ENCODE data around the gene PPARA.

PPARA gene

GRCh38 chr22:46108564-46109473 lies 41.5 kb upstream of the PPARA start:
- Histone ChIP-seq H3K4ac (ENCODE audit: low read length) (no peak overlapping the region), H3K9me3 (replicated peaks in 1 of 2; ENCODE audit: control insufficient read depth in 2 of 2, insufficient read depth in 1 of 2, low read depth in 1 of 2, low read length in 2 of 2) (no peaks in the 10 kb centered on the region), H3K18ac (ENCODE audit: low read length) (peak overlapping the region; percentile 87), H2BK120ac (ENCODE audit: low read depth, low read length) (no peak overlapping the region), H4K91ac (ENCODE audit: low read depth, low read length, poor library complexity) (no peak overlapping the region), H3K27ac (replicated peaks; ENCODE audit: low read length) (no peak overlapping the region), H2AFZ (ENCODE audit: low read length) (no peak overlapping the region), H3K23ac (ENCODE audit: low read depth, low read length, poor library complexity) (peak overlapping the region; percentile 34), H3K27me3 (ENCODE audit: control insufficient read depth in 3 of 3, insufficient read depth in 3 of 3, low read depth in 1 of 3, low read length in 3 of 3) (peaks cover 0 to 86% (median 0%) of the 10 kb centered on the region in 3 experiments), H3K79me1 (ENCODE audit: low read depth, low read length) (peaks cover 2% of the 10 kb centered on the region), H3K4me3 (ENCODE audit: low read length in 2 of 2) (peak overlapping the region in 1 of 2 donors; percentile 52), H3K4me1 (ENCODE audit: control insufficient read depth in 2 of 2, insufficient read depth in 1 of 2, low read depth in 1 of 2, low read length in 2 of 2) (peaks cover 5 to 12% of the 10 kb centered on the region in 2 donors), H2AK5ac (ENCODE audit: low read depth, low read length) (peak overlapping the region; percentile 89), H3K36me3 (replicated peaks in 1 of 2; ENCODE audit: control insufficient read depth in 2 of 2, insufficient read depth in 2 of 2, low read length in 2 of 2) (no peaks in the 10 kb centered on the region), H3K14ac (ENCODE audit: low read length) (peak overlapping the region; percentile 71), H3K4me2 (ENCODE audit: insufficient read depth, low read length, poor library complexity, severe bottlenecking) (no peak overlapping the region), H2BK12ac (ENCODE audit: low read length) (no peak overlapping the region), H2BK5ac (ENCODE audit: low read length) (no peak overlapping the region), H3K9ac (ENCODE audit: low read depth, low read length, poor library complexity) (no peak overlapping the region), H2BK15ac (ENCODE audit: low read length) (peak overlapping the region; percentile 21), H4K8ac (ENCODE audit: low read depth, low read length) (peak overlapping the region; percentile 17)
- DNase-seq (ENCODE audit: low spot score), result no peak
- no CpG with 5 or more reads among the region's 20 CpGs for WGBS, 2 donors (ENCODE audit: extremely low coverage in 2 of 2, insufficient read length in 2 of 2, insufficient replicate concordance in 1 of 2)

GRCh38 chr22:46109474-46110003 lies 40.8 kb upstream of the PPARA start:
- Histone ChIP-seq H3K14ac (ENCODE audit: low read length) (peak overlapping the region; percentile 38), H3K9me3 (replicated peaks in 1 of 2; ENCODE audit: control insufficient read depth in 2 of 2, insufficient read depth in 1 of 2, low read depth in 1 of 2, low read length in 2 of 2) (no peaks in the 10 kb centered on the region), H4K8ac (ENCODE audit: low read depth, low read length) (no peak overlapping the region), H2BK5ac (ENCODE audit: low read length) (no peak overlapping the region), H3K27ac (replicated peaks; ENCODE audit: low read length) (no peak overlapping the region), H3K4me1 (ENCODE audit: control insufficient read depth in 2 of 2, insufficient read depth in 1 of 2, low read depth in 1 of 2, low read length in 2 of 2) (peaks cover 5 to 12% of the 10 kb centered on the region in 2 donors), H3K4me3 (ENCODE audit: low read length in 2 of 2) (no peak overlapping the region), H2AK5ac (ENCODE audit: low read depth, low read length) (peak overlapping the region; percentile 89), H3K18ac (ENCODE audit: low read length) (no peak overlapping the region), H2BK120ac (ENCODE audit: low read depth, low read length) (no peak overlapping the region), H2AFZ (ENCODE audit: low read length) (no peak overlapping the region), H3K4me2 (ENCODE audit: insufficient read depth, low read length, poor library complexity, severe bottlenecking) (no peak overlapping the region), H3K79me1 (ENCODE audit: low read depth, low read length) (peaks cover 2% of the 10 kb centered on the region), H3K23ac (ENCODE audit: low read depth, low read length, poor library complexity) (peak overlapping the region; percentile 55), H3K36me3 (replicated peaks in 1 of 2; ENCODE audit: control insufficient read depth in 2 of 2, insufficient read depth in 2 of 2, low read length in 2 of 2) (no peaks in the 10 kb centered on the region), H2BK12ac (ENCODE audit: low read length) (no peak overlapping the region), H3K9ac (ENCODE audit: low read depth, low read length, poor library complexity) (no peak overlapping the region), H3K4ac (ENCODE audit: low read length) (no peak overlapping the region), H4K91ac (ENCODE audit: low read depth, low read length, poor library complexity) (no peak overlapping the region), H3K27me3 (ENCODE audit: control insufficient read depth in 3 of 3, insufficient read depth in 3 of 3, low read depth in 1 of 3, low read length in 3 of 3) (peaks cover 0 to 91% (median 0%) of the 10 kb centered on the region in 3 experiments), H2BK15ac (ENCODE audit: low read length) (peak overlapping the region; percentile 21)
- DNase-seq (ENCODE audit: low spot score), result no peak
- WGBS, 2 donors (ENCODE audit: extremely low coverage in 2 of 2, insufficient read length in 2 of 2, insufficient replicate concordance in 1 of 2), result no CpG with 5 or more reads among the region's 13 CpGs

GRCh38 chr22:46110215-46110614 lies 40.1 kb upstream of the PPARA start:
- Histone ChIP-seq H4K8ac (ENCODE audit: low read depth, low read length) (no peak overlapping the region), H2BK15ac (ENCODE audit: low read length) (no peak overlapping the region), H3K4me2 (ENCODE audit: insufficient read depth, low read length, poor library complexity, severe bottlenecking) (no peak overlapping the region), H3K9ac (ENCODE audit: low read depth, low read length, poor library complexity) (peak overlapping the region; percentile 44), H2BK12ac (ENCODE audit: low read length) (no peak overlapping the region), H3K4ac (ENCODE audit: low read length) (no peak overlapping the region), H3K79me1 (ENCODE audit: low read depth, low read length) (peaks cover 2% of the 10 kb centered on the region), H3K4me1 (ENCODE audit: control insufficient read depth in 2 of 2, insufficient read depth in 1 of 2, low read depth in 1 of 2, low read length in 2 of 2) (peaks cover 5 to 12% of the 10 kb centered on the region in 2 donors), H2BK5ac (ENCODE audit: low read length) (no peak overlapping the region), H2AFZ (ENCODE audit: low read length) (no peak overlapping the region), H2AK5ac (ENCODE audit: low read depth, low read length) (peak overlapping the region; percentile 69), H3K4me3 (ENCODE audit: low read length in 2 of 2) (no peak overlapping the region), H3K27me3 (ENCODE audit: control insufficient read depth in 3 of 3, insufficient read depth in 3 of 3, low read depth in 1 of 3, low read length in 3 of 3) (peaks cover 0 to 92% (median 0%) of the 10 kb centered on the region in 3 experiments), H3K14ac (ENCODE audit: low read length) (no peak overlapping the region), H3K18ac (ENCODE audit: low read length) (peak overlapping the region; percentile 83), H3K36me3 (replicated peaks in 1 of 2; ENCODE audit: control insufficient read depth in 2 of 2, insufficient read depth in 2 of 2, low read length in 2 of 2) (no peaks in the 10 kb centered on the region), H3K23ac (ENCODE audit: low read depth, low read length, poor library complexity) (peak overlapping the region; percentile 43), H3K9me3 (replicated peaks in 1 of 2; ENCODE audit: control insufficient read depth in 2 of 2, insufficient read depth in 1 of 2, low read depth in 1 of 2, low read length in 2 of 2) (no peaks in the 10 kb centered on the region), H4K91ac (ENCODE audit: low read depth, low read length, poor library complexity) (no peak overlapping the region), H3K27ac (replicated peaks; ENCODE audit: low read length) (no peak overlapping the region), H2BK120ac (ENCODE audit: low read depth, low read length) (no peak overlapping the region)
- no CpG with 5 or more reads among the region's 9 CpGs for WGBS, 2 donors (ENCODE audit: extremely low coverage in 2 of 2, insufficient read length in 2 of 2, insufficient replicate concordance in 1 of 2)
- no peak for DNase-seq (ENCODE audit: low spot score)

- Histone ChIP-seq H2AFZ (ENCODE audit: low read length) (peak overlapping the region; percentile 69), H3K79me1 (ENCODE audit: low read depth, low read length) (no peaks in the 10 kb centered on the region), H3K36me3 (replicated peaks in 1 of 2; ENCODE audit: control insufficient read depth in 2 of 2, insufficient read depth in 2 of 2, low read length in 2 of 2) (no peaks in the 10 kb centered on the region), H3K4me2 (ENCODE audit: insufficient read depth, low read length, poor library complexity, severe bottlenecking) (no peak overlapping the region), H3K23ac (ENCODE audit: low read depth, low read length, poor library complexity) (no peak overlapping the region), H2BK5ac (ENCODE audit: low read length) (no peak overlapping the region), H3K27me3 (ENCODE audit: control insufficient read depth in 3 of 3, insufficient read depth in 3 of 3, low read depth in 1 of 3, low read length in 3 of 3) (peaks cover 0 to 88% (median 3%) of the 10 kb centered on the region in 3 experiments), H3K4me3 (ENCODE audit: low read length in 2 of 2) (no peak overlapping the region), H3K27ac (replicated peaks; ENCODE audit: low read length) (no peak overlapping the region), H3K9me3 (replicated peaks in 1 of 2; ENCODE audit: control insufficient read depth in 2 of 2, insufficient read depth in 1 of 2, low read depth in 1 of 2, low read length in 2 of 2) (no peaks in the 10 kb centered on the region), H3K4me1 (ENCODE audit: control insufficient read depth in 2 of 2, insufficient read depth in 1 of 2, low read depth in 1 of 2, low read length in 2 of 2) (peaks cover 7 to 10% of the 10 kb centered on the region in 2 donors), H2BK15ac (ENCODE audit: low read length) (peak overlapping the region; percentile 87), H3K4ac (ENCODE audit: low read length) (no peak overlapping the region), H2AK5ac (ENCODE audit: low read depth, low read length) (peak overlapping the region; percentile 69), H3K9ac (ENCODE audit: low read depth, low read length, poor library complexity) (no peak overlapping the region), H3K14ac (ENCODE audit: low read length) (peak overlapping the region; percentile 78), H2BK120ac (ENCODE audit: low read depth, low read length) (no peak overlapping the region), H4K91ac (ENCODE audit: low read depth, low read length, poor library complexity) (no peak overlapping the region), H4K8ac (ENCODE audit: low read depth, low read length) (no peak overlapping the region), H3K18ac (ENCODE audit: low read length) (peak overlapping the region; percentile 59), H2BK12ac (ENCODE audit: low read length) (no peak overlapping the region)
- WGBS, 2 donors (ENCODE audit: extremely low coverage in 2 of 2, insufficient read length in 2 of 2, insufficient replicate concordance in 1 of 2), result no CpG with 5 or more reads among the region's 20 CpGs
- no peak for DNase-seq (ENCODE audit: low spot score)
Observed at GRCh38 chr22:46111645-46112306, 38.5 kb upstream of the PPARA start.
